ENCODE data around the gene RNF123.

Gene RNF123

GRCh38 chr3:49647741-49648140 lies 41.6 kb upstream of the RNF123 start:
- no peak overlapping the region for H3K4me3 ChIP-seq (ENCODE audit: control insufficient read depth, low read depth, low read length)
- TF ChIP-seq CTCF (conservative IDR thresholded peaks at IDR 0.05; ENCODE audit: control insufficient read depth, insufficient read depth, low read depth, low read length): no peak
- no peak for DNase-seq (ENCODE audit: low read depth)

GRCh38 chr3:49648354-49649019 lies 40.9 kb upstream of the RNF123 start:
- no peak for DNase-seq (ENCODE audit: low read depth)
- H3K4me3 ChIP-seq (ENCODE audit: control insufficient read depth, low read depth, low read length): no peak overlapping the region
- no peak for TF ChIP-seq CTCF (conservative IDR thresholded peaks at IDR 0.05; ENCODE audit: control insufficient read depth, insufficient read depth, low read depth, low read length)

- H3K4me3 ChIP-seq (ENCODE audit: control insufficient read depth, low read depth, low read length): no peak overlapping the region
- DNase-seq (ENCODE audit: low read depth): no peak
- no peak for TF ChIP-seq CTCF (conservative IDR thresholded peaks at IDR 0.05; ENCODE audit: control insufficient read depth, insufficient read depth, low read depth, low read length)
Observed at GRCh38 chr3:49649576-49649975, 39.8 kb upstream of the RNF123 start.

GRCh38 chr3:49650177-49650576 lies 39.2 kb upstream of the RNF123 start:
- no peak overlapping the region for H3K4me3 ChIP-seq (ENCODE audit: control insufficient read depth, low read depth, low read length)
- no peak for DNase-seq (ENCODE audit: low read depth)
- no peak for TF ChIP-seq CTCF (conservative IDR thresholded peaks at IDR 0.05; ENCODE audit: control insufficient read depth, insufficient read depth, low read depth, low read length)

GRCh38 chr3:49650637-49651036 lies 38.7 kb upstream of the RNF123 start:
- TF ChIP-seq CTCF (conservative IDR thresholded peaks at IDR 0.05; ENCODE audit: control insufficient read depth, insufficient read depth, low read depth, low read length): no peak
- no peak overlapping the region for H3K4me3 ChIP-seq (ENCODE audit: control insufficient read depth, low read depth, low read length)
- no peak for DNase-seq (ENCODE audit: low read depth)

- TF ChIP-seq CTCF (conservative IDR thresholded peaks at IDR 0.05; ENCODE audit: control insufficient read depth, insufficient read depth, low read depth, low read length): no peak
- DNase-seq (ENCODE audit: low read depth): no peak
- H3K4me3 ChIP-seq (ENCODE audit: control insufficient read depth, low read depth, low read length): no peak overlapping the region
Observed at GRCh38 chr3:49652218-49652902, 37.0 kb upstream of the RNF123 start.

Measured in fibroblast of mammary gland (primary cell).